Middle frontal gyrus (tissue), 1 donor: ENCODE data around the gene HMGB1.
A peak's percentile ranks its signal among the peaks of the same experiment; 100 is the strongest.

Experiments
- DNase-seq: peaks from one replicate; pipeline ENCODE4 v3.0.0-alpha.2; 2015; ENCODE audit warnings: low spot score; ENCODE audit errors: extremely low spot score

HMGB1 gene

DNA sequence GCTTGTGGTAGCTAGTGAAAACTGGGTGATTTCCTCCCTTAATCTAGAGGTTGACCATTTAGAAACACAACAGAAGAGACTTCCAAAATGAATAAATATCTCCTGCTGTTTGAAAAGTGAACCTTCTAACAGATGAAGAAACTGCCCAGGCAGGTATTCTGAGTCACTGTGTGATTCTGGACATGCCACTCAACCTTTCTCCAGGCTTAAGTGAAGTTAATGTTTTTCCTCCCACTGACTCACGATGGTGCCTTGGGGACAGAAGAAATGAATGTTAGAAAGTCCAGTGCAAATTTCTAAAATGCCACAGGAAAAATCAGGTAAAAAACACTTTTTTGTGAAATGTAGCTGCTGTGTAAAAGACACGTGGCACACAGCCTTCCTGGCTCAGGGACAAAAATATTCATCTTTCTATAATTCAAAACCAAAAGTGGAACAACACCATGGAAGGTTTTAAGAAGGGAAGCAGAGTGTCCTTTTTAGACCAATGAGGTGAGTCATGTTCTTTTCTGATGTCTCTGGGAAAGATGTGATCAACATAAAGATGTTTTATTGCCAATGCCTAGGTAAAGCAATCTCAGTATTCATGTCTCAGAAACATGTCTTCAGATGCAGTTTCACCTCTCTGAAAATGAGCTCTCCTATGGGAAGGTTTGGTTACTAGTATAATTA, 34.3 kb downstream of the HMGB1 start:
- DNase-seq = no peak

- no peak for DNase-seq
Observed at GRCh38 chr13:30429721-30430694, 35.7 kb downstream of the HMGB1 start.

DNA sequence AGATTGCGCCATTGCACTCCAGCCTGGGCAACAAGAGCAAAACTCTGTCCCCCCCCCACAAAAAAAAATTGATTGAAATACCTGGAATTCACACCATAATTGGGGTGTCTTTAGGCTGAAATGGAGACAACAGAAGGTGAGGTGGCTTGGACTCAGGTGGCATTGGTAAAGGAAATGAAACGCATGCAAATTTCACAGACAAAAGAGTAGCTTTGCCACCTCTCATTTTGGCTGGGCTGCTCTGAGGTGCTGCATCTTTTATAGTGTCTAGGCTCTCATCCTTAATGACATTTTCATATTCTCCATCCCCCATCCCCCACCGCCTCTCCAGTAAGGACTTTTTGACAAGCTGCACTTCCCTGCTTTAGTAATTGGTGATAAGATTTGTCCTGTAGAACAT, 36.5 kb downstream of the HMGB1 start:
- no peak for DNase-seq

- DNase-seq = no peak
Observed at GRCh38 chr13:30423891-30424290, 41.8 kb downstream of the HMGB1 start.

DNA sequence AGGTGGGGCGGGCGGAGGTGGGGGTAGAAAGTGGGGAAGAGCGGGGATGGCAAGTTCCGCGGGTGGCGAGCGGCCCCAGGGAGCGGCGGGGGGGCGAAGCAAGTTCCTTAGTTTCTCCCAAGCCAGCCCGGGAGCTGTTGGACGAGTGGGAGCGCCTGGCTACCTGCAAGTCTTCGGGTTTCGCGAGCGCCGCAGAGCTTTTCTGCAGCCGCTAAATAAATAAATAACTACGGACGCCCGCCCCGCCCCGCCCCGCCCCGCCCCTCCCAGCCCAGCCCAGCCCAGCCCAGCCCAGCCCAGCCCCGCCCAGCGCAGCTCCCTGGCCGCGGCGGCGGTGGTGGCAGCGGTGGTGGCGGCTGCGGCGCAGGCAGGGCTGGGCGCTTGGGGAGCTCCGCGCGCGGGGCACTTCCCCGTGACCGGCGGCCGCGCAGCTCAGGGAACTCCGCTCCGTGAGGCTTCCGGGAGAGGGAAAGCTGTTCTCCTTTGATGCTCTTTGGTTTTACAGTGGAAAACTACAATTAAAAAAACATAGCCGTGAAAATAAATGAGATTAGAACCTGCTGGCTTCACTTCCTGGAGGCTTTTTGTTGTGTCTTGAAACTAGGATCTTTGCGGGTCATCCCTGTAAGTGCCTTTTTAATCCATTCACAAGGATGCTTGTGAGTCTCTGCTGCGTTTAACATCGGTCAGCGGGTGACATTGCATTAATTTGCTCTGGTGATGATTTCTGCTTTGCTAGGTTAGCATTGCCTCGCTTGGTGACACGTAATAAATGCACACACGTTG, 43.5 kb downstream of the HMGB1 start, which contains the start of gene UBE2L5:
TSS of gene UBE2L5 (plus strand) at position 440 of the 786 bp plus-strand sequence. CDS start 5,498 bp downstream, outside the sequence.
- DNase-seq = no peak

GRCh38 chr13:30421093-30422053, 44.4 kb downstream of the HMGB1 start:
- peak; percentile 44 for DNase-seq

- no peak for DNase-seq
Observed at GRCh38 chr13:30418717-30419459, 46.8 kb downstream of the HMGB1 start.

GRCh38 chr13:30418075-30418716, 47.5 kb downstream of the HMGB1 start:
- no peak for DNase-seq

GRCh38 chr13:30416471-30416870, 49.3 kb downstream of the HMGB1 start:
- no peak for DNase-seq

DNA sequence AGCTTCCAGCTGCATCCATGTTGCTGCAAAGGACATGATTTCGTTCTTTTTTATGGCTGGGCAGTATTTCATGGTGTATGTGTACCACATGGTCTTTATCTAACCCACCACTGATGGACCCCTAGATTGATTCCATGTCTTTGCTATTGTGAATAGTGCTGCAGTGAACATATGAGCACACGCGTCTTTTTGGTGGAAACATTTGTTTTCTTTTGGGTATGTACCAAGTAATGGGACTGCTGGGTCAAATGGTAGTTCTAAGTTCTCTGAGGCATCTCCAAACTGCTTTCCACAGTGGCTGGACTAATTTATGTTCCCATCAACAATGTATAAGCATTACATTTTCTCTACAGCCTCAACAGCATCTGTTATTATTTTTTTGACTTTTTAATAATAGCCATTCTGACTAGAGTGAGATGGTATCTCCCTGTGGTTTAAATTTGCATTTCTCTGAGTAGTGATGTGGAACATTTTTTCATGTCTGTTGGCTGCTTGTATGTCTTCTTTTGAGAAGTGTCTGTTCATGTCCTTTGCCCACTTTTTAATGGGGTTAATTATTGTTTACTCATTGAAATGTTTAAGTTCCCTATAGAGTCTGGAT, 50.2 kb downstream of the HMGB1 start:
- DNase-seq = no peak

DNA sequence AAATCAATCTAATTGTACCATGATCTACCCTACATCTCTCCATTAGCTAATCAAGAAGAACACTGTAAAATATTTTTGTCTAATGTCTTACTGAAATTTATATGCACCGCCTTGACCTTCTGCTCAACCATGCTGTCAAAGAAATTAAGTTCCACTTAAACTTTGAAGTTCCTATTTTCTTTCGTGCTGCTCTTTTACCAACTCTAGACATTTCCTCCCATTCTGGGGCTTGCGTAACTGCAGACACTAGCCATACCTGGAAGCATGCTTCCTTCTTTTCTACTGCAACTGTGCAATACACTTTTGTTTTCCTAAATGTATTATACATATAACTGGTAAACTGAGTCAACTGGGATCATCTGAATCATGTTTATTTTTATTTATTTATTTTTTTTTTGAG, 51.9 kb downstream of the HMGB1 start:
- no peak for DNase-seq

- no peak for DNase-seq
Observed at GRCh38 chr13:30412346-30412745, 53.4 kb downstream of the HMGB1 start.

DNA sequence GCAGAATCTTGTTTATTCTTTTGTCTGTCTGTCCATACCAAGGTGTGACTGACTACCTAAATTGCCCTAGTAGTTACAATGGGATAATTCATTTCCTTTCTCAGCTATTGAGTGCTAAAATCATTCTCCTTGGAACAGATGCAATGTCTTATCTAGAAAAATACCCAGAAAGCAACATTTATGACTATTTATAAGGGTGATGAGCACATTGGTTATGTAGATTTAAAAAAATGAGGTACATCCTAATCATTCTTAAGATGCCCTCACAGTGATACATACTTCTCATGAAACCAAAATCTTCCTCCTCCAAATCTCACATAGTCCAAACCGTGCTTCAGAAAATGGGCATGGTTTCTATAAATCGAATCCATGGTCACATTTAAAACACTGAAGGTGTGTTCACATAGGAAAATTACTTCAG, 55.0 kb downstream of the HMGB1 start:
- DNase-seq = no peak

- no peak for DNase-seq
Observed at GRCh38 chr13:30409886-30410704, 55.6 kb downstream of the HMGB1 start.

- peak; percentile 67 for DNase-seq
Observed at GRCh38 chr13:30408319-30409101, 57.2 kb downstream of the HMGB1 start.

DNA sequence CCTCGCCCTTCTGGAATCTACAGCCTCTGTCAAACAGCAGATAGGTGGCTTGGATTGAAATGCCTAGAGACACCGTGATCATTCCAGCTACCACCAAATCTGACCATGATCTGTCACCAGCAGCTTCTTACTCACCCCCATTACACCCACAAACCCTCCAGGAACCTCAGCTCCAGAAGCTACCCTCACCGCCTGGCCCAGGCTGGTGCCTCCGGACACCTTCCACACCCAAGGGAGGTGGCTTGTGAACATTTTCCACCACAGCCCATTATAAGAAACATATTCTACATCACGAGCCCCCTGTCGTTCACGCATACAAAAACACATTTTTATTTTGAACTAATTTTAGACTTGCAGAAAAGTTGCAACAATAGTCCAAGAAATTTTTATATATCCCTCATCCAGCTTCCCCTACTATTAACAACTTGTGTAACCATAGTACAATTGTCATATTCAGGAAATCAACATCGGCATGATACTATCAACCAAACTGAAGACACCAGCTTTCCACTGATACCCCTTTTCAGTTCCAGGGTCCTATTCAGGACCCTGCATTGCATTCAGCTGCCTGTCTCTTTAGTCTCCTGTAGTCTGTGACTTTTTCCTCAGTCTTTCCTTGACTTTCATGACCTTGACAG, 58.8 kb downstream of the HMGB1 start:
- no peak for DNase-seq
